Measurements from ENCODE around the gene ERAP2.
A peak's percentile ranks its signal among the peaks of the same experiment; 100 is the strongest.

The ERAP2 gene

DNA sequence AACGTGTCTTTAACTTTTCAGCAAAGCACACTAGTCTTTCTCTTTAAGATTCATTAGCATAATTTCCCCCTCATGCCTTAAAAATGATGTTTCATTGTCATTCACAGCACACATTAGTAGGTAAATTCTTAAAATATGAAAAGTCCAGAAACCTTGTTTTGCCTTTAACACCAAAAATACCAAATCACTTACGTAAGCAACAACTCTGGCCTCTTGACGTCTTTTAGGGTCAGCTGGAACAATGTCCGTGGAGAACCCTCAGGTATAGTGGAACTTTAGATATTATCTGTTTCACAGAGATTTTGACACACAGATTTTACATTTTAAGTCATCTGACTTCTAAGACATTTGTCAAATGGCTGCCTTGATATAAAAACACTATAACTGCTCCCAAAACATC lies 90.5 kb downstream of the ERAP2 start:
- no peak for DNase-seq

DNA sequence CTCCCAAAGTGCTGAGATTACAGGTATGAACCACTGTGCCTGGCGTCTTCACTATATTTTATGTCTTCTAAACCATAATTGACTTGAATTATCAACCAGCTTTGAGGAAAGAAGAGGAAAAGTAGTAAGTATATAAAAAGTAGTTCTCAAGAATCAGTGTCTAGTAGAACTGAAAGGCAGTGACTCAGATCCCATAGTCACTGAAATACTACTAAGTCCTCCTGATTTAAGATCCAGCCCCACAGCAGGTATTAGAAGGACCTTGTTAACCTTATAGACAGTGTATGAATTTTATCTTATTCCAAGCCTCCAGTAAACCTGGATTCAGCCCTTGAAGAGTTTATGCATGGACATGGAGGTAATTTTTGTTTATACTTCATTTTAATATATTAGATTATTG lies 91.1 kb downstream of the ERAP2 start:
- DNase-seq: no peak

DNA sequence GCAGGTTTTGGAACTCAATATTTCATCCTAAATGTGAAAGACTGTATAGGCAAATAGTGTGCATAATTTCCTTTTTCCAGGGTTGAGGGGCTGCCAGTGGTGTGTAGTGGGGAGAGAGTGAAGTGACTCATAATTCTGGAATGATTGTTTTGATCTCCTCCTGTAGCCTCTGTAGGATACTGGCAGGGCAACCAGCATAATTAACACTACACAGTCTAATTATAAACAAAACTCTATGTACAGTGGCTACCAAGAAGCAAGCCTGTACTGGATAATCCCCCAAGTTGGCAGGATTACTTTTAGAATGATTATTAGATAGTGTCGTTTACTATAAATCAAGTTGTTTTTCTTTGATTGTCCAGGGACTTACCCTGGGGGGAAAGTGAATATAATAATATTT lies 91.8 kb downstream of the ERAP2 start:
- DNase-seq: peak; percentile 56

DNA sequence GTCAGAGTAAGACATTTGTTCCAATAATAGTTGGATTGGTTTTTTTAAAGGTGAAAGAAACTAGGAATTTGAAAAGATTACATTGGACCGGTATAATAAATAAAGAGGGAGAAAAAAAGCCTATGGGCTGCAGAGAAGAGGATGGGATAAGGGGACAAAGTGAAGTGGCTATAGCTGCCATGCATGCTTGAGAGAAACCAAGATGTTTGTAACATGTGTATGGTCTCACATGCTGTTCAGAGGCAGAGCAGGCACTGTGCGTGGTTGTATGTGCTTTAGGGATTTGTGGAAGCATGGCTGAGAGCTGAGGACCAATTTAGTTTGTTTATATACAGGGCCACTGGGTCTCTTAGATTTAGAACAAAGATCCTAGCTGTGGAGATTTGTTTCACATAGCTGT lies 92.3 kb downstream of the ERAP2 start:
- no peak for DNase-seq
